ENCODE data around the gene C2orf76.

Gene C2orf76

GRCh38 chr2:119338826-119339561 lies 27.6 kb downstream of the C2orf76 start:
- DNase-seq: peak in 1 of 56 donors; percentile 9

DNA sequence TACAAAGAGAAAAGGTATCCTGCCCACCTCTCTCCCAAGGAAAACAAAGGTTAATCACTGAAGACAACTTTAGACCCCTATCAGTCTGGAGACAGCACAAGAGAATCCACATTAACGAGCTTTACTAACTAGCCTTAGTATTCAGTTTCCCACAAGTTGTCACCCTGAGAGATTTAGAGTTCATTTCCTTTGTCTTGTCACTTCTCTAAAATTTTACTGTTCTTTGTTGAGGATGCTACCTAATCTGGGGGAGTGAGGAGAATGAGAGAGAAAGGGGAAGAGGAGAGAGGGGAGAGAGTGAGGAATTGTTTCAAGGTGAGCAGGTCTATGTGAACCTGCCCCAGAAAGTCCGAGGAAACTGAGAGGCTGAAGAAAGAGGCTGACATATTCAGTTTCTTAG lies 28.4 kb downstream of the C2orf76 start:
- DNase-seq: no peak

- no peak for DNase-seq
Observed at GRCh38 chr2:119337749-119338148, 28.9 kb downstream of the C2orf76 start.

GRCh38 chr2:119333833-119334232 lies 32.8 kb downstream of the C2orf76 start:
- no peak for DNase-seq

GRCh38 chr2:119333360-119333759 lies 33.3 kb downstream of the C2orf76 start:
- no peak for DNase-seq

- DNase-seq: no peak
Observed at GRCh38 chr2:119332953-119333352, 33.7 kb downstream of the C2orf76 start.

DNA sequence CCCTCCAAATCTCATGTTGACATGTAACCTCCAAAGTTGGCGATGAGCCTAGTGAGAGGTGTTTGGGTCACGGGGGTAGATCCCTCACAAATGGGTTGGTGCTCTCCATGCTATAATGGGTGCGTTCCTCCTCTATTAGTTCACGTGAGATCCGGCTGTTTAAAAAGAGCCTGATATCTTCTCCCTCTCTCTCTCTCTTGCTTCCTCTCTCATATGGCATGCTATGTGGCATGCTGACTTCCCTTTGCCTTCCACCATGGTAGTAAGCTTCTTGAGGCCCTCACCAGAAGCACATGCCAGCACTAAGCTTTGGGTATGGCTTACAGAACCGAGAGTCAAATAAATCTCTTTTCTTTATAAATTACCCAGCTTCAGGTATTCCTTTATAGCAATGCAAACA lies 39.2 kb downstream of the C2orf76 start:
- DNase-seq: no peak

- no peak for DNase-seq
Observed at GRCh38 chr2:119326938-119327337, 39.7 kb downstream of the C2orf76 start.

GRCh38 chr2:119324685-119325270 lies 41.9 kb downstream of the C2orf76 start:
- DNase-seq: no peak

DNA sequence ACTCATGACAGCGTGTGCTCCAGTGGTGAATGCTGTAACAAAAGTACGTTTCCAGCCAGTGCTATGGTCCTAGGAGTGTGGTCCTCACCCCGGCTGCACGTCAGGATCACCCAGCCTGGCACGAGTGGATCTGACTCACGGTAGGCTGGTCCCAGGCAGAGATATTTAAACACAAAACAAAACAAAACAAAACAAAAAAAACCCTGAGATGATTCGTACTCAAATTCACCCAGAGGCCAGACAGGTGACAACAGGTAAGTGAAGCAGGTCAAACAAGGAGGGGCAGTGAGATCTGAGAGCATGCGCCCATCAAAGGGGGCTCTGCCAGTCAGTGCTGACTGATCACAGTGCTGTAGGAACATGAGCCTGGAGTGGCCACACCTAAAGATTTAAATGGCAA lies 43.2 kb downstream of the C2orf76 start:
- DNase-seq: no peak

GRCh38 chr2:119319593-119319992 lies 47.0 kb downstream of the C2orf76 start:
- DNase-seq: no peak

DNA sequence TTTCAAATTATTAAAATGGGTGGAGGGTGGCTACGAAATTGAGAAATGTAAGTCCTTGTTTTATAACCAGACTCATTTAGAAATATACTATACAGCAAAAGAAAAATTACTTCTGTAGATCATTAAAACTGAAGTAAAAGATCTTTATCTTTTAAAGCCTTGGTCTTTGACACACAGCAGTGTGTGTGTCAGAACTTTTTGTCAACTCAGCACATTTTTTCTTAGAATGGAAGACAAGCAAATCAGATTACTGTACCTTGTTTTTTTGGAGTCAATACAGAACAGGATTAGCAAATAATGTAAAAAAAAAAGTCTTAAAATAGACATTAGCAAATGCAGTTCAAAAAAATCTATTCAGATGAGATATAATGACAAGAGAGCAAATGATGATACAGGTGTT lies 49.1 kb downstream of the C2orf76 start:
- no peak for DNase-seq

- DNase-seq: no peak
Observed at GRCh38 chr2:119316066-119316465, 50.6 kb downstream of the C2orf76 start.

DNA sequence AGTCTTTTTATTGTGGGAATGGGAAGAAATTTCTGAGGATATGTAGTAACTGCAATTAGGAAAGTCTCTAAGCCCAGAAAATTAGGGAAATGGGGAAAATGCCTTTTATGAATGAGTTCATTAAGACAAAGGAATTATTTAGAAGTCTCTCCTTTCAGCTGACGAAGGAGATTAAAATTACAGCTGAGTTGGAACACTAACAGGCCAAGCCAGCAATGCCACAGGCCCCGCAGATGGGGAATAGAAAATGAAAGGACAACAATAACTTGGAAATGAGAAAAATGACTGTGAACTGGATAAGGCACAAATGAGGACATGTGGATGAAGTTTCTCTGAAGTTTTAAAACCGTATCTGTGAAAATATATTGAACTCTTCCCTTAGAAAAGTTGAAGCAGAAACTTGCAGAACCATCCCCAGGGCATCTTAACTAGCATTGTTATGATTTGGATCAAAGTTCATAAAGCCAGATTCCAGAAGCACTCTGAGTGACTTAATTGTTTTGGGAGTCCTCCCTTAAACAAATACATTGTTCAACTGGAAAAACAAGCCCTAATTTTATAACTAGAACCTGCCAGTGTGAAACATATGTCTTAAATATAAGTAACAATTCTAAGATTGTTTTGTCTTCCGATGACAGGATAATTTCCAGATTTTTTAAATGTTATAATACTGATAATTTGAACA lies 51.3 kb downstream of the C2orf76 start:
- DNase-seq: no peak

- no peak for DNase-seq
Observed at GRCh38 chr2:119311831-119312230, 54.8 kb downstream of the C2orf76 start.

DNA sequence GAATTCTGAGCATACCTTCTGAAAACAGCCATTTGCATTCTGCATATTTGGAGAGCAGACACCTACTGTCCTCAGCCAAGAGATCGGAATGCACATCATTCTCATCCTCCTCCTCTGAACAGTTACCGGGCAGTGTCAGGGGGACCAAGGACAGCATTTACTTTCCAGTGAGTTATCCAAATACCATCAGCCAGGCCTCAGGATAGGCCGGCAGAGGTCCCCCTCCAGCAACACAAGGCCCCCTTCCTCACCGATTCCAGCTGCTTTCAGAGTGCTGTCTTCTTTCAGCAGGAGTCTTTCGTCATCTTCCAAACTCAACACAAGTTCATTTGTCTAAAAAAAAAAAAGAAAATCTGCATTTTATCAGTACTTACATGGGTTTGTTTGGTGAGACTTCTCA lies 55.3 kb downstream of the C2orf76 start:
- DNase-seq: peak in 1 of 56 donors; percentile 15

- DNase-seq: no peak
Observed at GRCh38 chr2:119308793-119309330, 57.8 kb downstream of the C2orf76 start.

DNA sequence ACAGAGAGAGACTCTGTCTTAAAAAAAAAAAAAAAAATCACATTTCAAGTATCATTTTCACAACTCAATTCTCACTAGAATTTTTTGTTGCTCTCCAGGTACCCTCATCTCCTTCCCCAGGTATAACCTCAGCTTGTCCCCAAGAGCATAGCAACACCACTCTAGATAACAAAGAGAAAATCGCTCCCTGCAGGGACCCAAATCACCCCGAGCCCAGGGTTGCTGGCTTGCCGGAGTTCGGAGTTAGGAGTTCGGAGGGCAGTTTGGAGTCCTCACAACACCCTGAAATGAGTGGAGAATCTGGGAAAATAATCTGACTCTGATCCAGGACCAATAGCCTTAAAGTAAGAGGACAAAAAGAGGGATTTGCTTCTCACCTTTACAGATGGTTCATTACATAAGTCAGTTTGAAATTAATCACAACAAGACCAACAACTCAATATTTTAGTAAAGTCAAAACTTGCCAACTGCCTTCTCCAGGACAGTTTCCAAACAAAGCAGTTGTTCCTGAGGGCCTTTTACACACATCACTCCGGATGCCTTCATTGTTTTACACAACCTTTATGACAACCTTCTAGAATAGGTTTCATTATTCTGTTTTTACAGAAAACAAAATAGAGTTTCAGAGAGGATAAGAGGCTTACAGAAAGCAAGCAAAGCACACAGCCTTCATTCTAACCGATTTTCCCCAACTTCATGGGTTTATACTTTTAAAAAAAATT lies 59.1 kb downstream of the C2orf76 start:
- DNase-seq: no peak

- DNase-seq: peak in 1 of 56 donors; percentile 13
Observed at GRCh38 chr2:119306196-119306590, 60.4 kb downstream of the C2orf76 start.

GRCh38 chr2:119305497-119306195 lies 61.0 kb downstream of the C2orf76 start:
- no peak for DNase-seq

GRCh38 chr2:119304847-119305246 lies 61.8 kb downstream of the C2orf76 start:
- no peak for DNase-seq

Measured in nucleus accumbens (tissue), 56 donors.